ENCODE measurements around the gene VWA8.
"Not testable (repeated sequence)": the region's sequence is repeated elsewhere in the genome, so short reads cannot be mapped to it uniquely, and the experiment has no call there.

VWA8 gene

GRCh38 chr13:41577436-41577835 is 383.5 kb downstream of the VWA8 start:
- no peak for DNase-seq

- DNase-seq: not testable (repeated sequence)
Observed at GRCh38 chr13:41573640-41574039, 387.3 kb downstream of the VWA8 start.

GRCh38 chr13:41571817-41572340 is 389.0 kb downstream of the VWA8 start:
- DNase-seq: not testable (repeated sequence)

GRCh38 chr13:41568972-41569351 is 391.9 kb downstream of the VWA8 start:
- no peak for DNase-seq

- DNase-seq: no peak
Observed at GRCh38 chr13:41568143-41568971, 392.6 kb downstream of the VWA8 start.

GRCh38 chr13:41567363-41567762 is 393.5 kb downstream of the VWA8 start:
- no peak for DNase-seq

- DNase-seq: peak; percentile 45
Observed at GRCh38 chr13:41565846-41566245, 395.1 kb downstream of the VWA8 start.

GRCh38 chr13:41565216-41565615 is 395.7 kb downstream of the VWA8 start:
- peak; percentile 51 for DNase-seq

GRCh38 chr13:41563984-41564365 is 396.9 kb downstream of the VWA8 start:
- no peak for DNase-seq

DNA sequence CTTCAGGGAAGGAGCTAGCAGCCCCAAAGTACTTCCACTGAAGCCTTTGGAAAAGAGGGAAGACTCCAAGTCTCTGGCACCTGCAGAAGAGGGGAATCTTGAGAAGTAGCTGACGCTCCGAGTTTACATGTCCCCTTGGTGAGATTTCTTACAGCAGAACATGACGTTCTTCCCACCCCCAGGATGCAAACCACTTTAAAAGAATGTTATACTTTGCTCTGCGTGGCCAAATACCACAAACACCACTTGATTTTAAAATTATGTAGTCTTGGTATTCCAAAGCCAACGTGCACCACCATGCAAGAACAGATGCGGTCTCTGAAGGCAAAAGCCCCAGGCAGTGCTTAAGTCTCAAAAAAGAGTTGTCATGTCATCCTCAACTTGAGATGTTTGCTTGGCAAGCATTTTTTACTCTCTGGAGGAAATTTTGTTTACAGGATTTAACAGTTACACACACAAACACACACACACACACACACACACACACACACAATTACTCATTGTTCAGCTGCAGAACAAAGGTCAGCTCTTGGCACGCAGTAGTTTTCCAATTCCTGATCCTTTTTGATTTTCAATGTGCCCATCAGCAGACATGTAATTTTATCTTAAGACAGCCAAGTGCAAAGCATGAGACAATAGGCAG is 397.4 kb downstream of the VWA8 start:
- DNase-seq: no peak

DNA sequence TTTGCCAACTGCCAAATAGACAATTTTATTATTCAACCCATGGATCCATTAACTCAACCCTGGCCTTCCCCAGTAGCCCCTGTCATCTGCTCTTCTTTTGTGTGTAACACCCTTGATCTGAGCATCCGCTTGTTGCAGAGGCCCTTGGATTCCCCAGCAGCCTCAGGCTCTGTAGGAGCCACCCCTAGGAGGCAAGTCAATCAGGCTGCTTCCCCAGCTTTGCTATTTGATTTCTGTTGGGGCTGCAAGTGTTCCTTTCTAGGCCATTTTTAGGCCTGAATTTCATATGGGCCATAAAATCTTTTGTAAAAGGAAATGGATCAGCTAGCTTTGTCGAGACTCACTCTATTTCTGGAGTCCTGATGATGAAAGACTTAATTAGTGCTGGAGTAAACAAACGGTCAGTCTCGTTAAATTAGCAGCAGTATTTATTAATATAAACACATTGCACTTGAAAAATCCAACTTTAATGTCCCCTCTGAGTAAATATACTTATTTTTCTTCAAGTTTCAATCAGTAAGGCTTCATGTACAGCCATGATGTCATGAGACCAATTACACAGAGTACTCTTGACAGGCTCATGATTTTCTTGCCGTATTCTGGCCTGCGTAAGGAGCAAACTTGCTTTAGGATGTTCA is 398.2 kb downstream of the VWA8 start:
- DNase-seq: peak; percentile 40

GRCh38 chr13:41562083-41562482 is 398.8 kb downstream of the VWA8 start:
- no peak for DNase-seq

DNA sequence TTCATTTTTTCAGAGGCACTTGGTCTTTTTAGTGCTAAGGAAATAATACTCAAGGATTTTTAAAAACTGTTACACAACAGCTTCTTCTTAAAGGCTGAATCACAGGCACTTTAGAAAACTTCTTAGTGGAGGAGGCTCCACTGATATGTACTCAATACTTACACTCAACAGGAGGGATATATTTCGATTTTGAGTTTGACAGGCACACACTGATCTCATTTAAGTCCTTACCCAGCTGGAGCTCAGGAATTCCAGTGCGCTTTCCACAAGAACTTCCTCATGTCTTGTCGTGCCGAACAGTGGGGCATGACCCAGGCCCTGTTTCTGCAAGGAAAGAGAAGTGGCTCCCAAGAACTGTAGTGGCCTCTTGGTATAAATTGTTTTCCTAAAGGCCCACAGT is 399.7 kb downstream of the VWA8 start:
- no peak for DNase-seq

- DNase-seq: no peak
Observed at GRCh38 chr13:41558781-41559560, 401.9 kb downstream of the VWA8 start.

DNA sequence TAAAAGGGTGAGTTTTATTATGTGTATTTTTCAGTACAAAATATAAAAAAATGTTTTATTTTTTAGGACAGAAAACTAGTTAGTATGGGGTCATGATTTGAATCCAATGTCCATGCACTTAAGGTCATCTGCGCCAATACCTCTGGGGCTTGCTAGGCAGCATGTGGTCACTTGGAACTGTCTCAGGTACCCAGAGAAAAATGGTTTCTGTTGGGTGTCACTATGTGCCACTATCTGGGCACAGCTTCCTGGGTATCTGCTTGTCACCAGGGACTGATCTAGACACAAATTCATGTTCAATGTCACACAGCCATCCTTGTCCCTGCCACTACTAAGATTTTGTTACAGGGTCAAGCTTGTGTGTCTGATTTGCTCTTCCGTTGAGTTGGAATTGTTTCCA is 403.2 kb downstream of the VWA8 start:
- no peak for DNase-seq

DNA sequence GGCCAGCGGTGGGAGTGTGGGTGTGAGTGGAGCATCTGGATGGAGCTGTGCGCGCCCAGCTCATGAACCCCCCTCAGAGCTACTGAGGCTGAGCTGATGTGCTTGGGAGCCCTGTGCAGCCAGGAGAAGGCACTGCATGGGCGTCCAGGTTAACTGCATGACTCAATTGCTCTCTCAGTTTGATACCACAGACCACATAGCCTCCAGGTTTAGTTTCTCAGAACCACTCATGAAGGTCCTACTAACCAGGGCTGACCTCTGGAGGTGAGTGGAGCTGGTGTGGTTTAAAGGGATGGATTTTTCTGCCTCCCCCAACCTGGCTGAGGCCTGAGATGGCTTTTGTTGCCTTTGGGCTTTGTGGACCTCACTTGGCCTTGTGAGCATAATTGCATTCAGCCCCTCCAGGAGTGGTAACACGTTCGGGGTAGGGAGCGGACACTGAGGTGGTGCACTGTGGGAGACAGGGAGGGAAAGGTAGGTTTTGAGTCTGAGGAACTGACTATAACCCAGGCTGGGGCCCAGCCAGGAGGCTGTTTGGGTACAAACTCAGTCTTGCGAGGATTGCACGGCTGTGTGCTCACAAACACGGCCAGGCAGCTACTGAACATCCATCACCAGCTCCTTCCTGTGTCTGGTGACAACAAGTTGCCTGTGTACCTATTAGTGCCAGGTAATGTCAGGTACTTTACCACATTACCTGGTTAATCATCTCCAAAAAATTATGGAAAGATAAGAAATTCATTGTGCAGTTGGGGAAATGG is 406.1 kb downstream of the VWA8 start:
- no peak for DNase-seq

DNA sequence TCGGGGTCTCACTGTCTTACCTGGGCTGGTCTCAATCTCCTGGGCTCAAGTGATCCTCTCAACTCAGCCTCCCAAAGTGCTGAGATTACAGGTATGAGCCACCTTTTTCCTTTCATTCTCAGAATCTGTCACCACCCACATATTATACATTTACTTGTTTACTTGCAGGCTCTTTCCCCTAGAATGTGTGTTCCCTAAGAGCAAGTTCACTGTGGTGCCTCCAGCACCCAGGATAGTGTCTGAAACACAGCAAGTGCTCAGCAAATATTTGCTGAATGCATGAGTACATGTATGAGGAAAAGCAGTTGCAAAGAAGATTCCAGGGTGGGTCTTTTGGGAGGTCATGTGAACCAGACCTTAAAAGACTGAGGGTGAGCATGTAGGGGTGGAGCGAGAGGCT is 406.7 kb downstream of the VWA8 start:
- DNase-seq: no peak

GRCh38 chr13:41552031-41552430 is 408.9 kb downstream of the VWA8 start:
- DNase-seq: no peak

DNA sequence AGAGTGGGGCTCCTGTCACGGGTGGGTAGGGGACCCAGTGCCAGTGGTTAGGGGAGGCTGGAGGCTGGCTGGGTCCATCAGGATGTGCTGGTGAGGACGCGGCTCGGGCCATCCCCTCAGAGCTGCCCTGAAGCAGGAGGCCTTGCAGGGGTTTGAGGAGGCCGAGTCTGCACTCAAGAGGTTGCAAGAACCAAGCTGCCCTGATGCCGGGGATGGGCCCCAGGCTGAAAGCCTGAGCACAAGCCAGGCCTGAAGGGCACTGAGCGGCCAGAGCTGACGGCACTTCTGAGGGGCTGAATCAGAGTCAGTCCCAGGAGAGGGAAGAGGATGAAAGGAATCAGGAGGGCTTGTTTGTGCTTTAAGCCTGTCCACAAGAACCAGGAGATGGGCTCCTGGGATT is 410.6 kb downstream of the VWA8 start:
- DNase-seq: no peak

- no peak for DNase-seq
Observed at GRCh38 chr13:41549491-41549890, 411.4 kb downstream of the VWA8 start.

DNA sequence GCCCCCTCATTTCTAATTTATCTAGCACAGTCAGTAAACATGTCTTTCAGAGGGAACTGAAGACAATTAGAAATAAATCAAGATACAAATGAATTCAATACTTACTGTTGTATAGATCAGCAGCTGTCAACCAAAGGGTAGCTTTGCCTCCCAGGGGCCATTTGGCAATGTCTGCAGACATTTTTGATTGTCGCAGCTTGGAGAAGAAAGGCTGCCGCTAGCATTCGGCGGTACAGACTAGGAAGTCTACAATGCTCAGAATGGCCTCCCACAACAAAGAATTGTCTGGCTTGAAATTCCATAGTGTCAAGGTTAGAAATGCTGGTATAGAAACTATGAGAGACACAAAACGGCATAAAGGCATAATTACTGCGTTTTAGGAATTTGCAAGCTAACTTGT is 412.0 kb downstream of the VWA8 start:
- no peak for DNase-seq

DNA sequence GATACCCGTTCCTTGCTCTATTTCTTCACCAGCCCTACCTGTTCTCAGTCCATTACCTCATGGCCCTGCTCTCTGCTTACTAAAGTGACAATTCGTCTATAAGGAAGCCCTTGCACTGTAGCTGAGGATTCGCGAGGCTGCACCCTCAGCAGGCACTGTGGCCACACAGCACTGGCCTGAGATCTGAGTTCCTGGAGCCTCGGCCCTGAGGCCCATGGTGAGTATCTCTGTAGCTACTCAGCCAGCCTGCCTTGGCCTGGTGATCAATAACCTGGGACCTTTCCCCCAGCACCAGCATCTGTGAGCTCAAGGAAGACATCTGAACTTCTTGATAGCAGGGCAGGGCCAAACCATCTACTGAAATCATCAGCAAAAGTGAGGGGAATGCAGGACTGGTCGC is 412.9 kb downstream of the VWA8 start:
- DNase-seq: no peak

All from retina (tissue), 1 donor.